HEK293 (cell line): Measurements from ENCODE around the gene ERBB4.
"Not testable (repeated sequence)": the region's sequence is repeated elsewhere in the genome, so short reads cannot be mapped to it uniquely, and the experiment has no call there.

Experiments used
- CTCF ChIA-PET: fragments of 350-600 bp; formaldehyde crosslinking; extraction: SDS; loops from one replicate; lab custom pipeline; 2021; ENCODE audit warnings: antibody characterized with exemption; lab: Yijun Ruan, JAX
- POLR2A ChIA-PET: fragments of 300-600 bp; formaldehyde crosslinking; extraction: SDS; loops from one replicate; lab custom pipeline; 2020; ENCODE audit warnings: antibody characterized with exemption, inconsistent platforms; lab: Yijun Ruan, JAX
- H3K27ac ChIP-seq: fragments of 200-500 bp; sonication (Bioruptor generic); 2 replicates; pipeline ENCODE4 v1.5.1; 2014; ENCODE audit warnings: low read depth, low read length, control low read depth, inconsistent platforms; ENCODE audit errors: extremely low read depth
- H3K36me3 ChIP-seq, 2 experiments: fragments of 200-500 bp in 1 of 2; sonication (Bioruptor generic) in 1 of 2; 1 replicate in 1 of 2; 2 replicates in 1 of 2; pipeline ENCODE4 v1.5.1; 2014 to 2017; ENCODE audit warnings: inconsistent platforms in 2 of 2, low read length in 2 of 2; ENCODE audit not compliant: control insufficient read depth in 2 of 2, insufficient read depth in 1 of 2
- H3K4me1 ChIP-seq: fragments of 200-500 bp; sonication (Bioruptor generic); 2 replicates; pipeline ENCODE4 v1.5.1; 2014; ENCODE audit warnings: mild to moderate bottlenecking, low read length, inconsistent platforms; ENCODE audit not compliant: control insufficient read depth, insufficient read depth
- H3K4me3 ChIP-seq: 2 replicates; pipeline ENCODE4 v1.5.1; 2011; ENCODE audit warnings: low read depth, mild to moderate bottlenecking, control low read depth, low read length, moderate library complexity
- H3K9me3 ChIP-seq: fragments of 200-500 bp; sonication (Bioruptor generic); 2 replicates; pipeline ENCODE4 v1.5.1; 2014; ENCODE audit warnings: low read depth, low read length, inconsistent platforms; ENCODE audit not compliant: control insufficient read depth, insufficient read depth
- BCL11A ChIP-seq: fragments of 450-650 bp; formaldehyde crosslinking; IDR thresholded peaks from 2 replicates; pipeline ENCODE4 v1.5.1; 2016; ENCODE audit warnings: low read depth, missing biosample characterization, missing genetic modification characterization
- GLI4 ChIP-seq: fragments of 450-650 bp; formaldehyde crosslinking; IDR thresholded peaks from 2 replicates; pipeline ENCODE4 v1.5.1; 2016; ENCODE audit warnings: missing biosample characterization, missing genetic modification characterization
- RBAK ChIP-seq: fragments of 450-650 bp; formaldehyde crosslinking; IDR thresholded peaks from 2 replicates; pipeline ENCODE4 v1.5.1; 2016; ENCODE audit warnings: missing biosample characterization, missing genetic modification characterization
- SP7 ChIP-seq: fragments of 450-650 bp; formaldehyde crosslinking; IDR thresholded peaks from 2 replicates; pipeline ENCODE4 v1.5.1; 2016; ENCODE audit warnings: missing biosample characterization, missing genetic modification characterization
- YY1 ChIP-seq: fragments of 450-650 bp; formaldehyde crosslinking; IDR thresholded peaks from 2 replicates; pipeline ENCODE4 v1.5.1; 2018; ENCODE audit warnings: missing biosample characterization, missing genetic modification characterization
- ZBTB1 ChIP-seq: fragments of 450-650 bp; formaldehyde crosslinking; IDR thresholded peaks from 2 replicates; pipeline ENCODE4 v1.5.1; 2016; ENCODE audit warnings: missing biosample characterization, missing genetic modification characterization
- ZNF138 ChIP-seq: fragments of 450-650 bp; formaldehyde crosslinking; IDR thresholded peaks from 2 replicates; pipeline ENCODE4 v1.5.1; 2016; ENCODE audit warnings: missing biosample characterization, missing genetic modification characterization, borderline replicate concordance
- ZNF174 ChIP-seq: fragments of 450-650 bp; formaldehyde crosslinking; IDR thresholded peaks from 2 replicates; pipeline ENCODE4 v1.5.0; 2017; ENCODE audit warnings: missing biosample characterization, mild to moderate bottlenecking, missing genetic modification characterization
- ZNF23 ChIP-seq: fragments of 450-650 bp; formaldehyde crosslinking; IDR thresholded peaks from 2 replicates; pipeline ENCODE4 v1.5.1; 2016; ENCODE audit warnings: missing biosample characterization, missing genetic modification characterization, borderline replicate concordance
- ZNF239 ChIP-seq: fragments of 450-650 bp; formaldehyde crosslinking; IDR thresholded peaks from 2 replicates; pipeline ENCODE4 v1.5.1; 2016; ENCODE audit warnings: missing biosample characterization, missing genetic modification characterization
- ZNF248 ChIP-seq: fragments of 450-650 bp; formaldehyde crosslinking; IDR thresholded peaks from 2 replicates; pipeline ENCODE4 v1.5.1; 2017; ENCODE audit warnings: missing biosample characterization, missing genetic modification characterization
- ZNF274 ChIP-seq, 2 experiments: fragments of 200-500 bp in 1 of 2; fragments of 450-650 bp in 1 of 2; sonication (Bioruptor generic) in 1 of 2; formaldehyde crosslinking in 1 of 2; IDR thresholded peaks; 2 replicates each; pipeline versions ENCODE4 v1.5.1 to v1.6.1; 2014 to 2016; ENCODE audit warnings: borderline replicate concordance in 1 of 2, inconsistent platforms in 1 of 2, low read length in 1 of 2, missing biosample characterization in 1 of 2, missing genetic modification characterization in 1 of 2
- ZNF292 ChIP-seq: fragments of 450-650 bp; formaldehyde crosslinking; IDR thresholded peaks from 2 replicates; pipeline ENCODE4 v1.5.1; 2016; ENCODE audit warnings: low read depth, missing biosample characterization, missing genetic modification characterization, borderline replicate concordance
- ZNF335 ChIP-seq: fragments of 450-650 bp; formaldehyde crosslinking; conservative IDR thresholded peaks from 2 replicates; pipeline ENCODE4 v1.5.1; 2016; ENCODE audit warnings: missing biosample characterization, missing genetic modification characterization
- ZNF521 ChIP-seq: fragments of 450-650 bp; formaldehyde crosslinking; IDR thresholded peaks from 2 replicates; pipeline ENCODE4 v1.5.1; 2017; ENCODE audit warnings: missing biosample characterization, mild to moderate bottlenecking, missing genetic modification characterization
- ZNF555 ChIP-seq: fragments of 450-650 bp; formaldehyde crosslinking; conservative IDR thresholded peaks from 2 replicates; pipeline ENCODE4 v1.5.1; 2017; ENCODE audit warnings: missing biosample characterization, mild to moderate bottlenecking, missing genetic modification characterization, inconsistent platforms
- ZNF571 ChIP-seq: fragments of 450-650 bp; formaldehyde crosslinking; IDR thresholded peaks from 2 replicates; pipeline ENCODE4 v1.5.0; 2017; ENCODE audit warnings: missing biosample characterization, missing genetic modification characterization
- ZNF658 ChIP-seq: fragments of 450-650 bp; formaldehyde crosslinking; IDR thresholded peaks from 2 replicates; pipeline ENCODE4; 2016; ENCODE audit warnings: missing biosample characterization, missing genetic modification characterization
- ZNF664 ChIP-seq: fragments of 450-650 bp; formaldehyde crosslinking; IDR thresholded peaks from 2 replicates; pipeline ENCODE4 v1.5.1; 2016; ENCODE audit warnings: missing biosample characterization, missing genetic modification characterization
- ZNF768 ChIP-seq: fragments of 450-650 bp; formaldehyde crosslinking; IDR thresholded peaks from 2 replicates; pipeline ENCODE4 v1.5.1; 2018; ENCODE audit warnings: missing biosample characterization, mild to moderate bottlenecking, missing genetic modification characterization
- TF ChIP-seq, protein P1 (sequence below): fragments of 450-650 bp; formaldehyde crosslinking; IDR thresholded peaks from 2 replicates; pipeline ENCODE4 v1.5.1; 2017; ENCODE audit warnings: missing biosample characterization, missing genetic modification characterization
- TF ChIP-seq, protein P2 (sequence below): fragments of 450-650 bp; formaldehyde crosslinking; IDR thresholded peaks from 2 replicates; pipeline ENCODE4 v1.5.1; 2016; ENCODE audit warnings: missing biosample characterization, missing genetic modification characterization

ERBB4 gene

DNA sequence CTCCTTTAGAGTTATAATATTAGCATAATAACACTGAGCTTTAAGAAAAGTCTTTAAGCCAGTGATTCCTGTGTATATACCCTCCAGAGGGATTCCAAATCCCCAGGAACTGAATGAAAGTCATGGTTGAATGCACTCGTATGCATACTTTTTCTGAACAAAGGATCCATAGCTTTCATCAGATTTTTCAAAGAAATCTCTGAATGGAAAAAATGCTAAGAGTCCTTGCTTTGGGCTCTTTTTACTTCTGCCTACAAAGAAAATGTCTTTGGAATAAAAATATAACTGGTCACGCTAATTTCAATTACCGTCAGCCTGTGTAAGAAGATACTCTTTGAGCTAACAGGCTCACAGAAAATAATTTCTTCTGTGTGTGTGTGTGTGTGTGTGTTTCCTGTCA, 939.5 kb downstream of the ERBB4 start (continued):
- no peak for TF ChIP-seq ZNF248 (tag by site-specific recombination)
- TF ChIP-seq SP7 (tag by site-specific recombination): no peak
- TF ChIP-seq ZNF274 (IDR thresholded peaks at IDR 0.05; ENCODE audit: low read length): no peak
- no peak for TF ChIP-seq ZNF274 (tag by site-specific recombination; IDR thresholded peaks at IDR 0.05; ENCODE audit: borderline replicate concordance)
- TF ChIP-seq, protein P1, sequence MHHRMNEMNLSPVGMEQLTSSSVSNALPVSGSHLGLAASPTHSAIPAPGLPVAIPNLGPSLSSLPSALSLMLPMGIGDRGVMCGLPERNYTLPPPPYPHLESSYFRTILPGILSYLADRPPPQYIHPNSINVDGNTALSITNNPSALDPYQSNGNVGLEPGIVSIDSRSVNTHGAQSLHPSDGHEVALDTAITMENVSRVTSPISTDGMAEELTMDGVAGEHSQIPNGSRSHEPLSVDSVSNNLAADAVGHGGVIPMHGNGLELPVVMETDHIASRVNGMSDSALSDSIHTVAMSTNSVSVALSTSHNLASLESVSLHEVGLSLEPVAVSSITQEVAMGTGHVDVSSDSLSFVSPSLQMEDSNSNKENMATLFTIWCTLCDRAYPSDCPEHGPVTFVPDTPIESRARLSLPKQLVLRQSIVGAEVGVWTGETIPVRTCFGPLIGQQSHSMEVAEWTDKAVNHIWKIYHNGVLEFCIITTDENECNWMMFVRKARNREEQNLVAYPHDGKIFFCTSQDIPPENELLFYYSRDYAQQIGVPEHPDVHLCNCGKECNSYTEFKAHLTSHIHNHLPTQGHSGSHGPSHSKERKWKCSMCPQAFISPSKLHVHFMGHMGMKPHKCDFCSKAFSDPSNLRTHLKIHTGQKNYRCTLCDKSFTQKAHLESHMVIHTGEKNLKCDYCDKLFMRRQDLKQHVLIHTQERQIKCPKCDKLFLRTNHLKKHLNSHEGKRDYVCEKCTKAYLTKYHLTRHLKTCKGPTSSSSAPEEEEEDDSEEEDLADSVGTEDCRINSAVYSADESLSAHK: no peak
- no peak for TF ChIP-seq ZBTB1 (tag by site-specific recombination)
- TF ChIP-seq ZNF292 (tag by site-specific recombination): no peak
- TF ChIP-seq ZNF664: no peak
- no peak for TF ChIP-seq ZNF571 (tag by site-specific recombination)
- TF ChIP-seq ZNF138 (tag by site-specific recombination): no peak
- no peak for TF ChIP-seq ZNF23
- TF ChIP-seq ZNF555 (tag by site-specific recombination): no peak

DNA sequence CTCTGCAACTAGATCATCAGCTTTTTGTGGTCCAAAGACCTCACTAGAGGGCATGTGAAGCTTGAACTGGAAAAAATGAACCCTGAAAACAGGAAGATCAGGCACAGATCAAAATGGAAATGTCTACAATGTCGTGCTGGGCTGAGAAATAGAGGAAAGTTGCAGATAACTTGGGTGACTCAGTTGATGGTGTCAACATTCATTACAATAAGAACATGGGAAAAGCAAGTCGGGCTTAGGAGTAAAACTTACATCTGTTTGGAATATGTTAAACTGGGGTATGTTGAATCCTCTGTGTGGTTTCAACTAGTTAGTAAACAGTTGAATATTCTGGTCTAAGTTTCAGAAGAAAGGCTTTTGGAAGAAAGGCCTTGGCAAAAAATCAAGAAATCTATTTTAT, 940.4 kb downstream of the ERBB4 start:
- Histone ChIP-seq H3K36me3 (no peaks in the 10 kb centered on the region), H3K4me3 (no peak overlapping the region), H3K27ac (no peak overlapping the region), H3K9me3 (no peaks in the 10 kb centered on the region), H3K4me1 (no peaks in the 10 kb centered on the region)
- POLR2A ChIA-PET: no interaction called here
- CTCF ChIA-PET: no interaction called here
- TF ChIP-seq ZNF239 (tag by site-specific recombination) (no peak), RBAK (tag by site-specific recombination) (no peak), ZNF521 (no peak), ZNF335 (no peak), ZNF658 (no peak), BCL11A (tag by site-specific recombination) (no peak), ZNF174 (tag by site-specific recombination) (no peak), YY1 (tag by site-specific recombination) (no peak), GLI4 (no peak), ZNF768 (no peak)
- TF ChIP-seq, protein P1: no peak
- TF ChIP-seq, protein P2, sequence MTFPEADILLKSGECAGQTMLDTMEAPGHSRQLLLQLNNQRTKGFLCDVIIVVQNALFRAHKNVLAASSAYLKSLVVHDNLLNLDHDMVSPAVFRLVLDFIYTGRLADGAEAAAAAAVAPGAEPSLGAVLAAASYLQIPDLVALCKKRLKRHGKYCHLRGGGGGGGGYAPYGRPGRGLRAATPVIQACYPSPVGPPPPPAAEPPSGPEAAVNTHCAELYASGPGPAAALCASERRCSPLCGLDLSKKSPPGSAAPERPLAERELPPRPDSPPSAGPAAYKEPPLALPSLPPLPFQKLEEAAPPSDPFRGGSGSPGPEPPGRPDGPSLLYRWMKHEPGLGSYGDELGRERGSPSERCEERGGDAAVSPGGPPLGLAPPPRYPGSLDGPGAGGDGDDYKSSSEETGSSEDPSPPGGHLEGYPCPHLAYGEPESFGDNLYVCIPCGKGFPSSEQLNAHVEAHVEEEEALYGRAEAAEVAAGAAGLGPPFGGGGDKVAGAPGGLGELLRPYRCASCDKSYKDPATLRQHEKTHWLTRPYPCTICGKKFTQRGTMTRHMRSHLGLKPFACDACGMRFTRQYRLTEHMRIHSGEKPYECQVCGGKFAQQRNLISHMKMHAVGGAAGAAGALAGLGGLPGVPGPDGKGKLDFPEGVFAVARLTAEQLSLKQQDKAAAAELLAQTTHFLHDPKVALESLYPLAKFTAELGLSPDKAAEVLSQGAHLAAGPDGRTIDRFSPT (tag by site-specific recombination): no peak

DNA sequence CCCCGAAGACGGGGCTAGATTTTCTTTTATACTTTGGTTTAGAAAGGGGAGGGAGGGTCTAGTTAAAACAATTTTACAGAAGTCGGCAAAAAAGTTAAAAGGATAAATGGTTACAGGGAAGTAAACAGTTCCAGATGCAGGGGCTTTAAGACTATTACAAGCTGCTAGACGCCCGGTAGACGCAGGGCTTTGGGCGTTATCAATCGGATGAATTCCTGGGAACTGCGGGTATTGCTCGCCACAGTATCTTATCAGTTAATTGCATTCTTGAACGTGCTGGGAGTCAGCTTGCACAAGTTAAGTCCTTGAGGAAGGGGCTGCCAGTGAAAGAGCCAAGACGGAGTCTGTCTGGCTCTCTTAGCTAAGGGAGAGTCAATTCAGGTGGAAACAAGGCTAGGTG, 946.6 kb downstream of the ERBB4 start:
- POLR2A ChIA-PET, H3K4me1 ChIP-seq, H3K27ac ChIP-seq, H3K36me3 ChIP-seq, H3K9me3 ChIP-seq, H3K4me3 ChIP-seq: not testable (repeated sequence)
- CTCF ChIA-PET: interaction anchor here (0.5 kb wide), 1 partner anchor 1188 kb away, joined by 3 read pairs; no protein-coding TSS in a partner anchor
